ENCODE measurements around the gene ACADS.

The ACADS gene

DNA sequence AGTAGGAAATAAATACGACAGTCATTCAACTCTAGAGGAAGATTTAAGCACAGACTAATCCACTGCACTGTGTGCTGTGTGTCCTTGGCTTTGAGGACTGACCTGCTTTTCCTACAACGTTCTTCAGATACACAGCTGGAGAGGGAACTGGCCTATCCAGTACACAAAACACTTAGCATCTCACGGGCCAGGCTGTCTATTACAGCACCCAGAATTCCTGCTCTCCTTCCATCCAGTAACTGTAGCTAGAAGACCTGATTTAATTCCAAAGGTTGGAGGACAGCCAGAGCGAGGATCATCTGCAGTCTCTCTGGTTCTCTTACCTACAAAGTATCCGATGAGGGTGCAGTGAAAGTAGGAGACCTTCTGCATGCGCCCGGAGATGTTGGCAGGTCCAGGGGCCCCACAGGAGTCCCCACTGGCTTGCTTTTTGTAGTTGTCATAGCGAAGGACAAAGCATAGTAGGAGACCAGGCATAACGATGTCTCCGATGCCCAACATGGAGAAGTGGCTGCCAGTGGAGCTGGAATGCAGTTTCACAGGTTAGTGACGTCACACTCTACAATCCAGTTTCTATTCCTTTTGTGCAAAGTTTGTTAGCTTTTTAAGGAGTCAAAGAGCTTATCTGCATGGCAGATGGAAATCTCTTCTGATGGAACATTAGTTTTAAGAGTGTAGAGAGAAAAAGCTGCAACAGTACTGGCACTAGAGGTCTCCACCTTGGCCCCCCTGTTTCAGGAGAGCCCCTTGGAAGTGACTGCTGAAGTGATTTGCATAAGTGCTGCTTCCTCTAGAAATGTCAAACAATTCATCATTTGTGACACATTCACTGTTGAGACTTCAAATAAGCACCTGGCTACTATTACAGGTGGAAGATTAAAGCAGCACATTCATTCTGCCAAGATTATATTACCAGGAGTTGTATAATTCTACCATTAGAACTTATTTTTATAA is 41.7 kb downstream of the ACADS start:
- no peak overlapping the region for H3K4me3 ChIP-seq (ENCODE audit: low read length in 2 of 2)
- no peak overlapping the region for H3K27ac ChIP-seq (ENCODE audit: low read length)
- peaks cover 33 to 45% of the 10 kb centered on the region in 2 donors for H3K36me3 ChIP-seq (ENCODE audit: control insufficient read depth in 2 of 2, insufficient read depth in 2 of 2, low read length in 2 of 2)
- H3K9me3 ChIP-seq (ENCODE audit: control insufficient read depth in 2 of 2, low read length in 2 of 2), result no peaks in the 10 kb centered on the region
- no peak overlapping the region for H3K9ac ChIP-seq (ENCODE audit: low read length in 2 of 2)
- H3K4me1 ChIP-seq (ENCODE audit: control insufficient read depth, insufficient read depth, low read length), result peaks cover under 1% of the 10 kb centered on the region
- no peaks in the 10 kb centered on the region for H3K27me3 ChIP-seq (ENCODE audit: control insufficient read depth in 1 of 2, insufficient read depth in 2 of 2, low read length in 2 of 2)

DNA sequence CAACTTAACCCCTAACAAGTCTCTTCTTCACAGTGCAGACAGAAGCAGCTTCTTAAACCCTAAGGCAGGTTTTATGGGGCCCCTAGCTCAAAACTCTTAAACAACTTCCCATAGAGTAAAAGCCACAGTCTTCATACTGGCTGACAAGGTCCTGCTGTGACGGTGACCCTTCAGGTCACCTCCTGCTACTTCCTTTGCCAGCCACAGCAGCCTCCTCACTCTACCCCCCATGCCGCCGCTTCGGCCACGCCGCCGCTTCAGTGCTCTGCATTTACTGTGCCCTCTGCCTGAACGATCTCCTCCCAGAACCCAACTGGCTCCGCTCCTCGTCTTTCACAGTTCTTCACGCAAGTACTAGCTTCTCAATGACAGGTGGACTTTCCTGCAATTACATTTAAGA is 45.5 kb downstream of the ACADS start:
- Histone ChIP-seq H3K27me3 (ENCODE audit: control insufficient read depth in 1 of 2, insufficient read depth in 2 of 2, low read length in 2 of 2) (no peaks in the 10 kb centered on the region), H3K4me1 (ENCODE audit: control insufficient read depth, insufficient read depth, low read length) (no peaks in the 10 kb centered on the region), H3K27ac (ENCODE audit: low read length) (no peak overlapping the region), H3K36me3 (ENCODE audit: control insufficient read depth in 2 of 2, insufficient read depth in 2 of 2, low read length in 2 of 2) (peaks cover 21 to 38% of the 10 kb centered on the region in 2 donors), H3K4me3 (ENCODE audit: low read length in 2 of 2) (no peak overlapping the region), H3K9me3 (ENCODE audit: control insufficient read depth in 2 of 2, low read length in 2 of 2) (no peaks in the 10 kb centered on the region), H3K9ac (ENCODE audit: low read length in 2 of 2) (no peak overlapping the region)

GRCh38 chr12:120774169-120774916 is 48.7 kb downstream of the ACADS start:
- Histone ChIP-seq H3K9me3 (ENCODE audit: control insufficient read depth in 2 of 2, low read length in 2 of 2) (no peaks in the 10 kb centered on the region), H3K4me3 (ENCODE audit: low read length in 2 of 2) (no peak overlapping the region), H3K36me3 (ENCODE audit: control insufficient read depth in 2 of 2, insufficient read depth in 2 of 2, low read length in 2 of 2) (peaks cover 5 to 15% of the 10 kb centered on the region in 2 donors), H3K27ac (ENCODE audit: low read length) (no peak overlapping the region), H3K27me3 (ENCODE audit: control insufficient read depth in 1 of 2, insufficient read depth in 2 of 2, low read length in 2 of 2) (no peaks in the 10 kb centered on the region), H3K4me1 (ENCODE audit: control insufficient read depth, insufficient read depth, low read length) (no peaks in the 10 kb centered on the region), H3K9ac (ENCODE audit: low read length in 2 of 2) (no peak overlapping the region)

DNA sequence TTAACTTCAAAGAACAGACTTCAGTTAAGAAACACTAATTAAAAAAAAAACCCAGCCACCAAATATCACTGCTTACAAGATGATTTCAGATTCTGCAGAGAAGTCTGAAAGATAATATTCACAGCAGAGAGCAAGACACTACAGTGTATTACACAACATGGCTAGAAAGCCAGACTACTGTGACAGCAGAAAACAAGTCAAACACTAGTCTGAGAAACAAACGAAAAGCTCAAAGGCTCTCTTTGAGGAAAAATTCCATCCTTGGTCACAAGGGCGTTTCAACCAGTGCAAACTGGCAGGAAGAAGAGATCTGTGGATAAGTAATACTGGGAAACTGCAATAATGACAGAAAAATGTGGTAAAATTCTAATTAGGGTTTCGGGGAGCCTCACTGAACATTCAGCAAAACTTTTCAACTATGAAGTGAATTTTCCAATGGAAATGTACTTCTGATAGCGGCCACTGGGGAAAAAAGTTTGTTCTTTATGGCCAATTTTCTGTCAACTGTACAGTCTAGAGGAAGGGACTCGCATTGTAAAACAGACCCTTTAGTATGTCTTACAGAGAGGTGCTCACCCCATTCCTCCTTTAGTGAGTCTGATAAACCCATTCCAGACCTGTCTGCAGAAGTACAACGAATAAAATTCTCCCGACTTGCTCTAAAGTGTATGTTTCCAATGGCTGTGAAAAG is 50.4 kb downstream of the ACADS start:
- Histone ChIP-seq H3K4me3 (ENCODE audit: low read length in 2 of 2) (no peak overlapping the region), H3K9me3 (ENCODE audit: control insufficient read depth in 2 of 2, low read length in 2 of 2) (no peaks in the 10 kb centered on the region), H3K4me1 (ENCODE audit: control insufficient read depth, insufficient read depth, low read length) (no peaks in the 10 kb centered on the region), H3K27me3 (ENCODE audit: control insufficient read depth in 1 of 2, insufficient read depth in 2 of 2, low read length in 2 of 2) (no peaks in the 10 kb centered on the region), H3K36me3 (ENCODE audit: control insufficient read depth in 2 of 2, insufficient read depth in 2 of 2, low read length in 2 of 2) (peaks cover 8 to 13% of the 10 kb centered on the region in 2 donors), H3K27ac (ENCODE audit: low read length) (no peak overlapping the region), H3K9ac (ENCODE audit: low read length in 2 of 2) (no peak overlapping the region)

DNA sequence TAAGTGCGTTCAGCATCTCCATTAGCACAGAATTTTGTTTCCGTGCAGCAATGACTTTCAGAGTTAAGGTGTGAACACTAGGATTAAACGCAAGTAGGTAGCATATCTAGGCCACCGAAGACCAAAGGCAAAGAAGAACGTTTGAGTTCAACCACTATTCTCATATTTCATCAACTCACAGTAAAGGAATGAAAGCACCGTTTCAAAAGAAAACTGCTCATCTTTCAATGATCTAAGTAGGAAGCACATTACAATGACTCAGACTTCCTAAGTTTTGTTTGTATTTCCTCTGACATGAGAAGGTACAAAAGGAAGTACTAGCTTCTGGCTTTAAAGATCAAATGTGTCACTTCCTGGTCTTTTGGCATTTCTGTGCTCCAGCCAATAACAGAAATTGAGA is 57.6 kb downstream of the ACADS start:
- H3K27ac ChIP-seq (ENCODE audit: low read length), result no peak overlapping the region
- H3K9ac ChIP-seq (ENCODE audit: low read length in 2 of 2), result no peak overlapping the region
- no peaks in the 10 kb centered on the region for H3K4me1 ChIP-seq (ENCODE audit: control insufficient read depth, insufficient read depth, low read length)
- H3K9me3 ChIP-seq (ENCODE audit: control insufficient read depth in 2 of 2, low read length in 2 of 2), result no peaks in the 10 kb centered on the region
- H3K27me3 ChIP-seq (ENCODE audit: control insufficient read depth in 1 of 2, insufficient read depth in 2 of 2, low read length in 2 of 2), result no peaks in the 10 kb centered on the region
- H3K36me3 ChIP-seq (ENCODE audit: control insufficient read depth in 2 of 2, insufficient read depth in 2 of 2, low read length in 2 of 2), result peaks cover 11 to 20% of the 10 kb centered on the region in 2 donors
- H3K4me3 ChIP-seq (ENCODE audit: low read length in 2 of 2), result no peak overlapping the region

DNA sequence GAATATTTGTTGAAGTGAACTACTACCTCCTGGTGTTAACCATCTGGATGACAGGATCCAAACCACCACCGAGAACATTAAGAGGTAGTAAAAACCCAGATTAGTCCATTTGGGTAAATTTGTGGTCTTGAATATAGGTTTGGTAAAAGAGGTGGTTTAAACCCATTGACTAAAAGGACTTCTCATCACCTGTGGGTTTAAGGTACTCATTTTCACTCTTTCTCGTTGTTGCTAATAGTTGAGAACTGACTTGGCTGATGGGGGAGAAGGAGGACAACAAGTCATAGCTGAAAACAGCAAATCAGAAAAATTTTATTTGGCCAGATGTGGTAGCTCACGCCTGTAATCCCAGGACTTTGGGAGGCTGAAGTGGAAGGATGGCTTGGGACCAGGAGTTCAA is 59.2 kb downstream of the ACADS start:
- Histone ChIP-seq H3K4me1 (ENCODE audit: control insufficient read depth, insufficient read depth, low read length) (no peaks in the 10 kb centered on the region), H3K27me3 (ENCODE audit: control insufficient read depth in 1 of 2, insufficient read depth in 2 of 2, low read length in 2 of 2) (no peaks in the 10 kb centered on the region), H3K9ac (ENCODE audit: low read length in 2 of 2) (no peak overlapping the region), H3K9me3 (ENCODE audit: control insufficient read depth in 2 of 2, low read length in 2 of 2) (no peaks in the 10 kb centered on the region), H3K4me3 (ENCODE audit: low read length in 2 of 2) (no peak overlapping the region), H3K27ac (ENCODE audit: low read length) (no peak overlapping the region), H3K36me3 (ENCODE audit: control insufficient read depth in 2 of 2, insufficient read depth in 2 of 2, low read length in 2 of 2) (peaks cover 11 to 19% of the 10 kb centered on the region in 2 donors)

GRCh38 chr12:120787889-120788288 is 62.3 kb downstream of the ACADS start:
- Histone ChIP-seq H3K27me3 (ENCODE audit: control insufficient read depth in 1 of 2, insufficient read depth in 2 of 2, low read length in 2 of 2) (no peaks in the 10 kb centered on the region), H3K9ac (ENCODE audit: low read length in 2 of 2) (no peak overlapping the region), H3K4me1 (ENCODE audit: control insufficient read depth, insufficient read depth, low read length) (no peaks in the 10 kb centered on the region), H3K36me3 (ENCODE audit: control insufficient read depth in 2 of 2, insufficient read depth in 2 of 2, low read length in 2 of 2) (peaks cover 8 to 13% of the 10 kb centered on the region in 2 donors), H3K4me3 (ENCODE audit: low read length in 2 of 2) (no peak overlapping the region), H3K27ac (ENCODE audit: low read length) (no peak overlapping the region), H3K9me3 (ENCODE audit: control insufficient read depth in 2 of 2, low read length in 2 of 2) (no peaks in the 10 kb centered on the region)

Data from stomach smooth muscle (tissue), 2 donors.